SK-N-SH (cell line): Measurements from ENCODE around the gene SLC25A27.

ENCODE experiments used
- FOSL2 ChIP-seq: IDR thresholded peaks from 2 replicates; pipeline ENCODE4 v1.4.0; 2012; ENCODE audit warnings: low read depth, mild to moderate bottlenecking, moderate library complexity, borderline replicate concordance
- FOXJ3 ChIP-seq: sonication (generic); formaldehyde crosslinking; IDR thresholded peaks from 2 replicates; pipeline ENCODE4 v1.5.1; 2020; ENCODE audit warnings: mild to moderate bottlenecking, missing genetic modification reagents
- MXI1 ChIP-seq: IDR thresholded peaks from 2 replicates; pipeline ENCODE4 v1.6.1; 2012; ENCODE audit warnings: mild to moderate bottlenecking, low read depth, low read length, improper control_type of control experiment
- NFIC ChIP-seq: IDR thresholded peaks from 2 replicates; pipeline ENCODE4 v1.4.0; 2012; ENCODE audit warnings: borderline replicate concordance
- NRF1 ChIP-seq: IDR thresholded peaks from 2 replicates; pipeline ENCODE4 v1.6.1; 2012; ENCODE audit warnings: low read depth, mild to moderate bottlenecking, low read length
- RFX5 ChIP-seq: IDR thresholded peaks from 2 replicates; pipeline ENCODE4 v1.6.1; 2012; ENCODE audit warnings: mild to moderate bottlenecking, improper control_type of control experiment, low read length
- SMC3 ChIP-seq: IDR thresholded peaks from 2 replicates; pipeline ENCODE4 v1.6.1; 2012; ENCODE audit warnings: low read depth, low read length, improper control_type of control experiment
- TAF1 ChIP-seq: IDR thresholded peaks from 2 replicates; pipeline ENCODE4 v1.6.1; 2012; ENCODE audit warnings: low read depth, mild to moderate bottlenecking, low read length, moderate library complexity, borderline replicate concordance
- TCF12 ChIP-seq: IDR thresholded peaks from 2 replicates; pipeline ENCODE4 v1.4.0; 2012
- TEAD4 ChIP-seq: IDR thresholded peaks from 2 replicates; pipeline ENCODE4 v1.4.0; 2012; ENCODE audit warnings: mild to moderate bottlenecking, borderline replicate concordance; ENCODE audit not compliant: insufficient read depth
- TF ChIP-seq, protein P1 (sequence below): fragments of 200-600 bp; sonication (generic); IDR thresholded peaks from 2 replicates; pipeline ENCODE4 v1.6.1; 2017; ENCODE audit warnings: antibody characterized with exemption, mild to moderate bottlenecking, moderate library complexity
- TF ChIP-seq, protein P2 (sequence below): IDR thresholded peaks from 2 replicates; pipeline ENCODE4 v1.6.1; 2012; ENCODE audit warnings: mild to moderate bottlenecking, low read depth, low read length, moderate library complexity

DNA sequence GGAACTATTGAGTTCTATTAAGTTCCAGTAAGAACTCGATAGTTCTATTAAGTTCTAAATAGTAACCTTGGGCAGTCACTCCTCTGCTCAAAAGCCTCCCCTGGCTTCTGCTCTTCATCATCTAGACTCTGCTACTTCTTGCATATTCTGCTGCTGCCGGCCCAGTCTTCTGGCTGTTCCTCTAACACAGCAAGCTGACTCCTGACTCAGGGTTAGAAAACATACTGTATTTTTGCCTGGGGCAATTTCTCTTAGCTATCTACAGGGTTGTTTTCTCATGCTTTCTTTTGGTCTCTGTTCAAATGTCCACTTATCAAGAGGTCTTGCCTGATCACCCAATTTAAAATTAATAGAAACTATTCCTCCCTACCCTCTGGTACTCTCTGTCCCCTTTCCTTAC is 14.6 kb downstream of the SLC25A27 start:
- TF ChIP-seq, protein P1, sequence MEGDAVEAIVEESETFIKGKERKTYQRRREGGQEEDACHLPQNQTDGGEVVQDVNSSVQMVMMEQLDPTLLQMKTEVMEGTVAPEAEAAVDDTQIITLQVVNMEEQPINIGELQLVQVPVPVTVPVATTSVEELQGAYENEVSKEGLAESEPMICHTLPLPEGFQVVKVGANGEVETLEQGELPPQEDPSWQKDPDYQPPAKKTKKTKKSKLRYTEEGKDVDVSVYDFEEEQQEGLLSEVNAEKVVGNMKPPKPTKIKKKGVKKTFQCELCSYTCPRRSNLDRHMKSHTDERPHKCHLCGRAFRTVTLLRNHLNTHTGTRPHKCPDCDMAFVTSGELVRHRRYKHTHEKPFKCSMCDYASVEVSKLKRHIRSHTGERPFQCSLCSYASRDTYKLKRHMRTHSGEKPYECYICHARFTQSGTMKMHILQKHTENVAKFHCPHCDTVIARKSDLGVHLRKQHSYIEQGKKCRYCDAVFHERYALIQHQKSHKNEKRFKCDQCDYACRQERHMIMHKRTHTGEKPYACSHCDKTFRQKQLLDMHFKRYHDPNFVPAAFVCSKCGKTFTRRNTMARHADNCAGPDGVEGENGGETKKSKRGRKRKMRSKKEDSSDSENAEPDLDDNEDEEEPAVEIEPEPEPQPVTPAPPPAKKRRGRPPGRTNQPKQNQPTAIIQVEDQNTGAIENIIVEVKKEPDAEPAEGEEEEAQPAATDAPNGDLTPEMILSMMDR: no peak
- TF ChIP-seq TAF1: no peak
- TF ChIP-seq NRF1: no peak
- TF ChIP-seq, protein P2, sequence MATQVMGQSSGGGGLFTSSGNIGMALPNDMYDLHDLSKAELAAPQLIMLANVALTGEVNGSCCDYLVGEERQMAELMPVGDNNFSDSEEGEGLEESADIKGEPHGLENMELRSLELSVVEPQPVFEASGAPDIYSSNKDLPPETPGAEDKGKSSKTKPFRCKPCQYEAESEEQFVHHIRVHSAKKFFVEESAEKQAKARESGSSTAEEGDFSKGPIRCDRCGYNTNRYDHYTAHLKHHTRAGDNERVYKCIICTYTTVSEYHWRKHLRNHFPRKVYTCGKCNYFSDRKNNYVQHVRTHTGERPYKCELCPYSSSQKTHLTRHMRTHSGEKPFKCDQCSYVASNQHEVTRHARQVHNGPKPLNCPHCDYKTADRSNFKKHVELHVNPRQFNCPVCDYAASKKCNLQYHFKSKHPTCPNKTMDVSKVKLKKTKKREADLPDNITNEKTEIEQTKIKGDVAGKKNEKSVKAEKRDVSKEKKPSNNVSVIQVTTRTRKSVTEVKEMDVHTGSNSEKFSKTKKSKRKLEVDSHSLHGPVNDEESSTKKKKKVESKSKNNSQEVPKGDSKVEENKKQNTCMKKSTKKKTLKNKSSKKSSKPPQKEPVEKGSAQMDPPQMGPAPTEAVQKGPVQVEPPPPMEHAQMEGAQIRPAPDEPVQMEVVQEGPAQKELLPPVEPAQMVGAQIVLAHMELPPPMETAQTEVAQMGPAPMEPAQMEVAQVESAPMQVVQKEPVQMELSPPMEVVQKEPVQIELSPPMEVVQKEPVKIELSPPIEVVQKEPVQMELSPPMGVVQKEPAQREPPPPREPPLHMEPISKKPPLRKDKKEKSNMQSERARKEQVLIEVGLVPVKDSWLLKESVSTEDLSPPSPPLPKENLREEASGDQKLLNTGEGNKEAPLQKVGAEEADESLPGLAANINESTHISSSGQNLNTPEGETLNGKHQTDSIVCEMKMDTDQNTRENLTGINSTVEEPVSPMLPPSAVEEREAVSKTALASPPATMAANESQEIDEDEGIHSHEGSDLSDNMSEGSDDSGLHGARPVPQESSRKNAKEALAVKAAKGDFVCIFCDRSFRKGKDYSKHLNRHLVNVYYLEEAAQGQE: no peak
- TF ChIP-seq FOXJ3: no peak
- no peak for TF ChIP-seq TEAD4
- TF ChIP-seq RFX5: no peak
- no peak for TF ChIP-seq NFIC
- no peak for TF ChIP-seq TCF12
- TF ChIP-seq FOSL2: no peak
- TF ChIP-seq SMC3: no peak
- no peak for TF ChIP-seq MXI1
